GM12878 (cell line): ENCODE data around the gene TMPRSS11F. TPM values are rescaled to one million over a fixed set of nuclear protein-coding genes. Genes with fewer than 3 reads are reported as not detected.

Source experiments
- polyA plus RNA-seq, 11 experiments: library from polyadenylated mRNA; depleted of rRNA in 4 of 11; unstranded in 6 of 11; stranded (reverse) in 5 of 11; fragments of >200 nt; fragmentation: Nextera tagmentation in 4 of 11; fragmentation: Illumina TruSeq in 1 of 11; extraction: Ambion mirVana in 4 of 11; extraction: Trizol in 1 of 11; gene quantifications; 1 replicate in 1 of 11; 2 replicates in 10 of 11; pipeline versions ENCODE4 v1.2.1 to v1.2.3, GENCODE V29; 2011 to 2016; ENCODE audit warnings: inconsistent platforms in 2 of 11, missing spikeins in 2 of 11, low read depth in 1 of 11
- small RNA-seq: library from RNA; depleted of rRNA; stranded (forward); fragments of <200 nt; gene quantifications from one replicate; pipeline ENCODE3, GENCODE V24; 2014
- total RNA-seq, 4 experiments: library from RNA; depleted of rRNA in 3 of 4; stranded (reverse); fragments of >200 nt in 3 of 4; fragmentation: Illumina TruSeq in 1 of 4; extraction: Trizol in 1 of 4; gene quantifications; 2 replicates each; pipeline versions ENCODE4 v1.2.1 to v1.2.3, GENCODE V29; 2013 to 2021

Gene TMPRSS11F
- total and polyA plus RNA-seq, 10 of the 15 experiments (the other 5 are each of a cell fraction or from before 2014, with no cell fraction given) = not detected

Small RNA genes lying within 50 kb of the gene (small RNA-seq; reads per million reads assigned to genes)
- gene RNU6-95P = not detected

Other genes starting within 250 kb of the TMPRSS11F start
- not detected in 2 replicates for gene TMPRSS11D, start 245.9 kb downstream of the TMPRSS11F start, total RNA-seq (2014; rRNA removed)
- gene TMPRSS11D, start 245.9 kb downstream of the TMPRSS11F start, total RNA-seq (2014; rRNA removed; fragmentation: Illumina TruSeq; extraction: Trizol) = not detected in 2 replicates
- not detected in 2 replicates for gene TMPRSS11D, start 245.9 kb downstream of the TMPRSS11F start, total RNA-seq (2021)
- gene TMPRSS11D, start 245.9 kb downstream of the TMPRSS11F start, polyA plus RNA-seq (2011; rRNA removed) = not detected in 2 replicates
- gene TMPRSS11D, start 245.9 kb downstream of the TMPRSS11F start, polyA plus RNA-seq (2014; fragmentation: Illumina TruSeq; extraction: Trizol) = not detected in 2 replicates
- gene TMPRSS11D, start 245.9 kb downstream of the TMPRSS11F start, polyA plus RNA-seq (2014; fragmentation: Nextera tagmentation; extraction: Ambion mirVana) = not detected
- not detected in 2 replicates for gene TMPRSS11D, start 245.9 kb downstream of the TMPRSS11F start, polyA plus RNA-seq (2014; rRNA removed)
- not detected for gene TMPRSS11D, start 245.9 kb downstream of the TMPRSS11F start, polyA plus RNA-seq (2016; fragmentation: Nextera tagmentation; extraction: Ambion mirVana)
- gene TMPRSS11A, start 166.4 kb downstream of the TMPRSS11F start, total RNA-seq (2014; rRNA removed) = not detected in 2 replicates
- not detected in 2 replicates for gene TMPRSS11A, start 166.4 kb downstream of the TMPRSS11F start, total RNA-seq (2014; rRNA removed; fragmentation: Illumina TruSeq; extraction: Trizol)
- not detected in 2 replicates for gene TMPRSS11A, start 166.4 kb downstream of the TMPRSS11F start, total RNA-seq (2021)
- not detected in 2 replicates for gene TMPRSS11A, start 166.4 kb downstream of the TMPRSS11F start, polyA plus RNA-seq (2011; rRNA removed)
- gene TMPRSS11A, start 166.4 kb downstream of the TMPRSS11F start, polyA plus RNA-seq (2014; fragmentation: Illumina TruSeq; extraction: Trizol) = not detected in 2 replicates
- under 1 TPM in 1 of 2 experiments, not detected in 1; 0.02 TPM for gene TMPRSS11A, start 166.4 kb downstream of the TMPRSS11F start, polyA plus RNA-seq (2014; fragmentation: Nextera tagmentation; extraction: Ambion mirVana)
- not detected in 2 replicates for gene TMPRSS11A, start 166.4 kb downstream of the TMPRSS11F start, polyA plus RNA-seq (2014; rRNA removed)
- gene TMPRSS11A, start 166.4 kb downstream of the TMPRSS11F start, polyA plus RNA-seq (2016; fragmentation: Nextera tagmentation; extraction: Ambion mirVana) = not detected
- gene TMPRSS11B, start 115.8 kb upstream of the TMPRSS11F start, total RNA-seq (2014; rRNA removed) = not detected in 2 replicates
- gene TMPRSS11B, start 115.8 kb upstream of the TMPRSS11F start, total RNA-seq (2014; rRNA removed; fragmentation: Illumina TruSeq; extraction: Trizol) = not detected in 2 replicates
- gene TMPRSS11B, start 115.8 kb upstream of the TMPRSS11F start, total RNA-seq (2021) = not detected in 2 replicates
- gene TMPRSS11B, start 115.8 kb upstream of the TMPRSS11F start, polyA plus RNA-seq (2011; rRNA removed) = 0.12 TPM in 1 of 2 replicates, not detected in the other
- not detected in 2 replicates for gene TMPRSS11B, start 115.8 kb upstream of the TMPRSS11F start, polyA plus RNA-seq (2014; fragmentation: Illumina TruSeq; extraction: Trizol)
- gene TMPRSS11B, start 115.8 kb upstream of the TMPRSS11F start, polyA plus RNA-seq (2014; fragmentation: Nextera tagmentation; extraction: Ambion mirVana) = not detected
- gene TMPRSS11B, start 115.8 kb upstream of the TMPRSS11F start, polyA plus RNA-seq (2014; rRNA removed) = not detected in 2 replicates
- gene TMPRSS11B, start 115.8 kb upstream of the TMPRSS11F start, polyA plus RNA-seq (2016; fragmentation: Nextera tagmentation; extraction: Ambion mirVana) = not detected
- gene YTHDC1, start 220.2 kb upstream of the TMPRSS11F start, total RNA-seq (2014; rRNA removed) = 46.0 and 57.5 TPM in 2 replicates
- gene YTHDC1, start 220.2 kb upstream of the TMPRSS11F start, total RNA-seq (2014; rRNA removed; fragmentation: Illumina TruSeq; extraction: Trizol) = 65.1 and 66.7 TPM in 2 replicates
- 47.4 and 65.6 TPM in 2 replicates for gene YTHDC1, start 220.2 kb upstream of the TMPRSS11F start, total RNA-seq (2021)
- 75.3 and 95.4 TPM in 2 replicates for gene YTHDC1, start 220.2 kb upstream of the TMPRSS11F start, polyA plus RNA-seq (2011; rRNA removed)
- gene YTHDC1, start 220.2 kb upstream of the TMPRSS11F start, polyA plus RNA-seq (2014; fragmentation: Illumina TruSeq; extraction: Trizol) = 83.2 and 101 TPM in 2 replicates
- 10 to 100 TPM; 18.7 to 22.7 TPM for gene YTHDC1, start 220.2 kb upstream of the TMPRSS11F start, polyA plus RNA-seq (2014; fragmentation: Nextera tagmentation; extraction: Ambion mirVana)
- gene YTHDC1, start 220.2 kb upstream of the TMPRSS11F start, polyA plus RNA-seq (2014; rRNA removed) = 47.2 and 48.9 TPM in 2 replicates
- 10 to 100 TPM; 25.6 to 28.3 TPM for gene YTHDC1, start 220.2 kb upstream of the TMPRSS11F start, polyA plus RNA-seq (2016; fragmentation: Nextera tagmentation; extraction: Ambion mirVana)